H1 (cell line): ENCODE data around the gene LAMTOR3. TPM values are rescaled to one million over a fixed set of nuclear protein-coding genes. Genes with fewer than 3 reads are reported as not detected.

Source experiments
- CTCF ChIA-PET: fragments of 300-600 bp; sonication (Branson Sonifier 250); formaldehyde crosslinking; loops from one replicate; lab custom pipeline; 2021; ENCODE audit not compliant: partially characterized antibody; lab: Charles Lee
- POLR2A ChIA-PET: fragments of 300-600 bp; sonication (Branson Sonifier 250); formaldehyde crosslinking; loops from one replicate; lab custom pipeline; 2021; ENCODE audit warnings: inconsistent platforms; ENCODE audit not compliant: partially characterized antibody; lab: Charles Lee
- DNase-seq, 2 experiments: peaks; one replicate each; pipeline versions ENCODE4 v3.0.0 to v3.0.0-alpha.2; 2010 to 2022; ENCODE audit warnings: low spot score in 2 of 2, low read depth in 1 of 2, mixed read lengths in 1 of 2
- FAIRE-seq: peaks from 2 replicates; lab custom pipeline; 2011; peaks lifted over from hg19 to GRCh38; lab: Jason Lieb, UNC
- H2AFZ ChIP-seq: 2 replicates; pipeline ENCODE4 v1.8.1; 2012; ENCODE audit warnings: low read length, inconsistent platforms
- H2AK5ac ChIP-seq: 2 replicates; pipeline ENCODE4 v1.6.1; 2013; ENCODE audit warnings: low read depth, low read length
- H2BK120ac ChIP-seq: replicated peaks from 2 replicates; pipeline ENCODE3; 2013; ENCODE audit warnings: low read depth, low read length, inconsistent platforms
- H2BK12ac ChIP-seq: 2 replicates; pipeline ENCODE4 v1.6.1; 2013; ENCODE audit warnings: low read depth, low read length
- H2BK15ac ChIP-seq: 2 replicates; pipeline ENCODE4 v1.6.1; 2013; ENCODE audit warnings: low read length
- H2BK20ac ChIP-seq: 2 replicates; pipeline ENCODE4 v1.6.1; 2013; ENCODE audit warnings: low read length
- H2BK5ac ChIP-seq: 2 replicates; pipeline ENCODE4 v1.6.1; 2013; ENCODE audit warnings: low read depth, low read length
- H3K14ac ChIP-seq: 2 replicates; pipeline ENCODE4 v1.6.1; 2013; ENCODE audit warnings: inconsistent platforms; ENCODE audit not compliant: insufficient read length
- H3K18ac ChIP-seq: 2 replicates; pipeline ENCODE4 v1.6.1; 2013; ENCODE audit warnings: low read length; ENCODE audit errors: extremely low read depth
- H3K23ac ChIP-seq: 2 replicates; pipeline ENCODE4 v1.6.1; 2013; ENCODE audit warnings: inconsistent platforms; ENCODE audit not compliant: insufficient read length
- H3K23me2 ChIP-seq: 2 replicates; pipeline ENCODE4 v1.6.1; 2013; ENCODE audit warnings: low read depth, low read length
- H3K27ac ChIP-seq: 2 replicates; pipeline ENCODE4 v1.6.1; 2011; ENCODE audit warnings: low read depth, low read length, inconsistent platforms
- H3K27me3 ChIP-seq, 4 experiments: replicated peaks in 1 of 4; 1 replicate in 1 of 4; 2 replicates in 3 of 4; pipeline versions ENCODE4 v1.6.1 to v1.8.1; 2011 to 2013; ENCODE audit warnings: low read length in 3 of 4, mild to moderate bottlenecking in 3 of 4, inconsistent platforms in 2 of 4, mixed read lengths in 2 of 4, moderate library complexity in 1 of 4; ENCODE audit not compliant: control insufficient read depth in 3 of 4, insufficient read depth in 3 of 4; ENCODE audit errors: extremely low read depth in 1 of 4
- H3K36me3 ChIP-seq, 4 experiments: 2 replicates each; pipeline versions ENCODE4 v1.6.1 to v1.8.1; 2011 to 2013; ENCODE audit warnings: mild to moderate bottlenecking in 4 of 4, low read length in 3 of 4, moderate library complexity in 2 of 4, control low read depth in 1 of 4, inconsistent platforms in 1 of 4; ENCODE audit not compliant: insufficient read depth in 4 of 4, control insufficient read depth in 2 of 4
- H3K4ac ChIP-seq: replicated peaks from 2 replicates; pipeline ENCODE3; 2013; ENCODE audit warnings: low read length, low read depth, mixed read lengths, inconsistent platforms; ENCODE audit not compliant: insufficient read length
- H3K4me1 ChIP-seq, 4 experiments: replicated peaks in 1 of 4; 1 replicate in 1 of 4; 2 replicates in 3 of 4; pipeline versions ENCODE4 v1.6.1 to v1.8.1; 2011 to 2013; ENCODE audit warnings: low read length in 3 of 4, inconsistent platforms in 2 of 4, mixed read lengths in 1 of 4; ENCODE audit not compliant: insufficient read depth in 4 of 4, control insufficient read depth in 3 of 4
- H3K4me2 ChIP-seq, 2 experiments: 2 replicates each; pipeline versions ENCODE4 v1.6.1 to v1.8.1; 2011 to 2013; ENCODE audit warnings: low read depth in 2 of 2, low read length in 2 of 2, control low read depth in 1 of 2, inconsistent platforms in 1 of 2, mild to moderate bottlenecking in 1 of 2; ENCODE audit not compliant: insufficient read depth in 1 of 2
- H3K4me3 ChIP-seq, 4 experiments: fragments of 200-600, 300-600 bp in 1 of 4; sonication (generic), shearing (Covaris generic), sonication (Bioruptor Twin) in 1 of 4; 2 replicates each; pipeline versions ENCODE4 v1.5.1 to v1.8.1; 2011 to 2016; ENCODE audit warnings: low read length in 4 of 4, low read depth in 3 of 4, control low read depth in 2 of 4, inconsistent platforms in 2 of 4, mild to moderate bottlenecking in 2 of 4, mixed read lengths in 1 of 4, moderate library complexity in 1 of 4; ENCODE audit not compliant: insufficient read depth in 2 of 4; ENCODE audit errors: extremely low read depth in 1 of 4
- H3K56ac ChIP-seq: replicated peaks from 2 replicates; pipeline ENCODE3; 2013; ENCODE audit warnings: low read depth, mild to moderate bottlenecking, mixed read lengths, low read length, inconsistent platforms; ENCODE audit not compliant: insufficient read length
- H3K79me1 ChIP-seq: 2 replicates; pipeline ENCODE4 v1.6.1; 2013; ENCODE audit warnings: low read depth, low read length, control low read depth
- H3K79me2 ChIP-seq, 2 experiments: 2 replicates each; pipeline versions ENCODE4 v1.6.1 to v1.8.1; 2012 to 2013; ENCODE audit warnings: low read length in 2 of 2, mild to moderate bottlenecking in 2 of 2, inconsistent platforms in 1 of 2; ENCODE audit not compliant: insufficient read depth in 2 of 2, control insufficient read depth in 1 of 2
- H3K9ac ChIP-seq, 4 experiments: replicated peaks in 1 of 4; 1 replicate in 1 of 4; 2 replicates in 3 of 4; pipeline versions ENCODE4 v1.6.1 to v1.8.1; 2011 to 2013; ENCODE audit warnings: low read depth in 3 of 4, low read length in 3 of 4, control low read depth in 2 of 4, mild to moderate bottlenecking in 2 of 4, moderate library complexity in 2 of 4, inconsistent platforms in 1 of 4; ENCODE audit errors: extremely low read depth in 1 of 4
- H3K9me3 ChIP-seq, 2 experiments: 2 replicates each; pipeline versions ENCODE4 v1.6.1 to v1.8.1; 2012 to 2013; ENCODE audit warnings: mild to moderate bottlenecking in 2 of 2, moderate library complexity in 2 of 2, control low read depth in 1 of 2, inconsistent platforms in 1 of 2, low read depth in 1 of 2, low read length in 1 of 2, mixed read lengths in 1 of 2; ENCODE audit not compliant: insufficient read depth in 2 of 2
- H4K20me1 ChIP-seq, 2 experiments: replicated peaks in 1 of 2; 2 replicates each; pipeline versions ENCODE3 to v1.8.1; 2011 to 2013; ENCODE audit warnings: inconsistent platforms in 2 of 2, low read length in 2 of 2, mild to moderate bottlenecking in 1 of 2; ENCODE audit not compliant: insufficient read depth in 2 of 2, control insufficient read depth in 1 of 2
- H4K5ac ChIP-seq: 2 replicates; pipeline ENCODE4 v1.6.1; 2013; ENCODE audit warnings: low read length, low read depth, mixed read lengths, inconsistent platforms; ENCODE audit not compliant: insufficient read length
- H4K8ac ChIP-seq: 2 replicates; pipeline ENCODE4 v1.8.0; 2013; ENCODE audit warnings: mild to moderate bottlenecking, moderate library complexity, low read length, inconsistent platforms; ENCODE audit not compliant: insufficient read depth; ENCODE audit errors: extremely low read depth
- H4K91ac ChIP-seq: replicated peaks from 2 replicates; pipeline ENCODE3; 2013; ENCODE audit warnings: low read length, mixed read lengths, inconsistent platforms; ENCODE audit not compliant: insufficient read length
- BACH1 ChIP-seq: IDR thresholded peaks from 2 replicates; pipeline ENCODE4 v1.6.1; 2012; ENCODE audit warnings: low read length, improper control_type of control experiment
- CBX8 ChIP-seq: fragments of 300-800, 300-1000 bp; sonication (generic); IDR thresholded peaks from 2 replicates; pipeline ENCODE4 v1.7.1; 2016; ENCODE audit warnings: low read depth, low read length, borderline replicate concordance
- GTF2F1 ChIP-seq: IDR thresholded peaks from 2 replicates; pipeline ENCODE4 v1.6.1; 2012; ENCODE audit warnings: low read depth, low read length, improper control_type of control experiment, borderline replicate concordance
- PHF8 ChIP-seq: fragments of 200-600 bp; sonication (generic); conservative IDR thresholded peaks from 2 replicates; pipeline ENCODE4 v1.7.1; 2012; ENCODE audit warnings: low read depth, mild to moderate bottlenecking, inconsistent platforms, low read length, moderate library complexity
- SP1 ChIP-seq: IDR thresholded peaks from 2 replicates; pipeline ENCODE4 v1.6.1; 2011; ENCODE audit warnings: low read depth, low read length
- polyA plus RNA-seq, 7 experiments: library from polyadenylated mRNA; depleted of rRNA in 3 of 7; stranded (reverse) in 5 of 7; unstranded in 2 of 7; fragments of >200 nt in 5 of 7; fragments of 200-250 nt in 2 of 7; gene quantifications; 1 replicate in 5 of 7; 2 replicates in 1 of 7; 4 replicates in 1 of 7; pipeline versions ENCODE4 v1.2.1 to v1.2.3, GENCODE V29; 2011 to 2013; ENCODE audit warnings: missing spikeins in 2 of 7, mixed read lengths in 2 of 7
- total RNA-seq: library from RNA; stranded (reverse); fragmentation: NEBNext Ultra II Directional; extraction: Animal tissue kit (Norgen Biotek cat#: 25700); gene quantifications from 2 replicates; pipeline ENCODE4 v1.2.1, GENCODE V29; 2021

The LAMTOR3 gene
- total and polyA plus RNA-seq, 2 of the 8 experiments (the other 6 are each of a cell fraction or from before 2014, with no cell fraction given): 25.1 to 34.4 TPM

DNA sequence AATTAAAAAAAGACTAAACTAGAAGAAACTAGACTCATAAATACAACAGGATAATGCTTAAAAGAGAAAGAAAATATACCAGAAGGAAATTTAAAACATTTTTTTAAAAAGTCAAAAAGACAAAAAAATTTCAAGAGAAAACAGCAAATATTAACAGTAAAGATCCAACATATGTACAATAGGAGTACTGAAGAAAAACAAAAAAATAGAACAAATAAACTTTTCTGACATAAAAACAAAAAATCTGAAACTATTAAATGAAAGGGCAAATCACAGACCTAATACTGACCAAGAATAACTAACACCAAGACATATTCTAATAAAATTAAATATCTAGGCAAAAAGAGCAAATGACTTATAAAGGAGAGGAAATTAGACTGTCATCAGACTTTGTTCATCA lies 40.7 kb upstream of the LAMTOR3 start:
- Histone ChIP-seq H3K27ac (no peak overlapping the region), H2BK12ac (no peak overlapping the region), H2AFZ (no peak overlapping the region), H3K18ac (no peak overlapping the region), H3K14ac (no peak overlapping the region), H3K79me1 (no peaks in the 10 kb centered on the region), H3K23me2 (no peaks in the 10 kb centered on the region), H4K91ac (no peak overlapping the region), H2BK20ac (no peak overlapping the region), H4K5ac (no peak overlapping the region), H3K4ac (no peak overlapping the region), H3K36me3 (peaks cover 0 to 3% (median 0%) of the 10 kb centered on the region in 4 experiments; a peak in 2 of 8 replicates), H3K4me1 (no peaks in the 10 kb centered on the region), H3K79me2 (peaks cover 0 to 78% of the 10 kb centered on the region in 2 experiments; a peak in 2 of 4 replicates), H3K4me2 (no peak overlapping the region), H3K9me3 (0 out of 4 replicates have a peak, but pooled peaks cover 0 to 2% of the 10 kb centered on the region in 2 experiments), H2BK5ac (no peak overlapping the region), H4K20me1 (no peaks in the 10 kb centered on the region), H4K8ac (no peak overlapping the region), H2BK15ac (no peak overlapping the region), H3K4me3 (no peak overlapping the region), H2AK5ac (no peak overlapping the region), H3K23ac (no peak overlapping the region), H3K27me3 (no peaks in the 10 kb centered on the region), H3K9ac (no peak overlapping the region), H3K56ac (no peak overlapping the region), H2BK120ac (no peak overlapping the region)
- TF ChIP-seq GTF2F1 (no peak), SP1 (no peak), PHF8 (no peak), CBX8 (no peak), BACH1 (no peak)
- ChIA-PET CTCF (interaction anchor here (1.4 kb wide), 2 partner anchors 13 to 14 kb away, joined by 3 read pairs; no protein-coding TSS in a partner anchor), POLR2A (interaction anchor here (3.8 kb wide), 1 partner anchor 14 kb away, joined by 17 read pairs; no protein-coding TSS in a partner anchor)
- DNase-seq: no peak
- no peak for FAIRE-seq
